ENCODE data around the gene FMN2. TPM values are rescaled to one million over a fixed set of nuclear protein-coding genes. Genes with fewer than 3 reads are reported as not detected.

Gene FMN2
- total RNA-seq, 2 donors from 2014 or later = 0.26 to 0.33 TPM

GRCh38 chr1:240056350-240056749 lies 35.3 kb upstream of the FMN2 start:
- ATAC-seq (no peak), DNase-seq (no peak)
- Histone ChIP-seq H3K36me3 (replicated peaks in 1 of 2; ENCODE audit: insufficient read depth in 1 of 2, low read depth in 2 of 2) (no peaks in the 10 kb centered on the region), H3K9me3 (no peaks in the 10 kb centered on the region), H3K4me3 (no peak overlapping the region), H3K4me1 (no peaks in the 10 kb centered on the region), H3K27ac (no peak overlapping the region), H3K27me3 (no peaks in the 10 kb centered on the region)
- intact Hi-C loops (cut with DNase I) = no loop called here
- WGBS, 2 donors = 24 to 27% methylated on average over 3 of the region's 3 CpGs
- TF ChIP-seq POLR2A (IDR thresholded peaks at IDR 0.05) (no peak), CTCF (IDR thresholded peaks at IDR 0.05) (no peak)

- no peak for ATAC-seq
- Histone ChIP-seq H3K9me3 (no peaks in the 10 kb centered on the region), H3K4me1 (no peaks in the 10 kb centered on the region), H3K36me3 (replicated peaks in 1 of 2; ENCODE audit: insufficient read depth in 1 of 2, low read depth in 2 of 2) (no peaks in the 10 kb centered on the region), H3K27me3 (no peaks in the 10 kb centered on the region), H3K27ac (no peak overlapping the region), H3K4me3 (no peak overlapping the region)
- intact Hi-C loops (cut with DNase I) = no loop called here
- DNase-seq = no peak
- 60 to 63% methylated on average over 9 of the region's 9 CpGs for WGBS, 2 donors
- no peak for TF ChIP-seq CTCF (IDR thresholded peaks at IDR 0.05)
- TF ChIP-seq POLR2A (IDR thresholded peaks at IDR 0.05) = no peak
These were observed 33.6 kb upstream of the FMN2 start for GRCh38 chr1:240058049-240058448.

- WGBS, 2 donors = 81% methylated on average over 7 of the region's 7 CpGs
- Histone ChIP-seq H3K27me3 (no peaks in the 10 kb centered on the region), H3K4me3 (no peak overlapping the region), H3K36me3 (replicated peaks in 1 of 2; ENCODE audit: insufficient read depth in 1 of 2, low read depth in 2 of 2) (no peaks in the 10 kb centered on the region), H3K4me1 (no peaks in the 10 kb centered on the region), H3K27ac (no peak overlapping the region), H3K9me3 (no peaks in the 10 kb centered on the region)
- no peak for TF ChIP-seq POLR2A (IDR thresholded peaks at IDR 0.05)
- TF ChIP-seq CTCF (IDR thresholded peaks at IDR 0.05) = no peak
- ATAC-seq = no peak
- DNase-seq = no peak
- intact Hi-C loops (cut with DNase I) = no loop called here
These were observed 22.7 kb upstream of the FMN2 start for GRCh38 chr1:240068961-240069360.

- Histone ChIP-seq H3K4me3 (no peak overlapping the region), H3K27ac (no peak overlapping the region), H3K4me1 (no peaks in the 10 kb centered on the region), H3K27me3 (no peaks in the 10 kb centered on the region), H3K36me3 (replicated peaks in 1 of 2; ENCODE audit: insufficient read depth in 1 of 2, low read depth in 2 of 2) (no peaks in the 10 kb centered on the region), H3K9me3 (no peaks in the 10 kb centered on the region)
- DNase-seq = no peak
- TF ChIP-seq POLR2A (IDR thresholded peaks at IDR 0.05) = no peak
- no peak for TF ChIP-seq CTCF (IDR thresholded peaks at IDR 0.05)
- ATAC-seq = peak; percentile 15
- intact Hi-C loops (cut with DNase I) = no loop called here
These were observed 21.5 kb upstream of the FMN2 start for GRCh38 chr1:240070188-240070587.

GRCh38 chr1:240073097-240073496 lies 18.6 kb upstream of the FMN2 start:
- no peak for ATAC-seq
- H3K4me1 ChIP-seq = no peaks in the 10 kb centered on the region
- WGBS, 2 donors = 23 to 58% methylated on average over 3 of the region's 3 CpGs
- H3K27me3 ChIP-seq = no peaks in the 10 kb centered on the region
- intact Hi-C loops (cut with DNase I) = no loop called here
- TF ChIP-seq CTCF (IDR thresholded peaks at IDR 0.05) = no peak
- no peak for TF ChIP-seq POLR2A (IDR thresholded peaks at IDR 0.05)
- H3K9me3 ChIP-seq = no peaks in the 10 kb centered on the region
- no peak overlapping the region for H3K27ac ChIP-seq
- no peaks in the 10 kb centered on the region for H3K36me3 ChIP-seq (replicated peaks in 1 of 2; ENCODE audit: insufficient read depth in 1 of 2, low read depth in 2 of 2)
- DNase-seq = no peak
- H3K4me3 ChIP-seq = no peak overlapping the region

Data from body of pancreas (tissue), 4 donors.